ENCODE data around the gene KRTAP1-4. TPM values are rescaled to one million over a fixed set of nuclear protein-coding genes. Genes with fewer than 3 reads are reported as not detected.
A peak's percentile ranks its signal among the peaks of the same experiment; 100 is the strongest.

Gene KRTAP1-4
- total and polyA plus RNA-seq, 2 of the 4 experiments (the other 2 are of a cell fraction): not detected

GRCh38 chr17:41071606-41072360, 41.8 kb upstream of the KRTAP1-4 start:
- peak overlapping the region; percentile 60; the same call in 1 of the 3 replicates for H2BK15ac ChIP-seq (ENCODE audit: low read depth, low read length)
- H2AK9ac ChIP-seq (replicated peaks; ENCODE audit: low read depth, low read length, poor library complexity): no peak overlapping the region
- H3K4me1 ChIP-seq (ENCODE audit: control insufficient read depth, insufficient read depth, low read length): no peaks in the 10 kb centered on the region; the same call in 1 of the 2 replicates
- peak overlapping the region; percentile 41 for H3K4ac ChIP-seq (ENCODE audit: low read depth, low read length)
- H2BK120ac ChIP-seq (ENCODE audit: low read depth, low read length): peak overlapping the region; percentile 56
- H3K27ac ChIP-seq (ENCODE audit: insufficient read depth, low read length): no peak overlapping the region
- H3K56ac ChIP-seq (ENCODE audit: extremely low read depth, insufficient read depth, low read length): no peak overlapping the region
- intact Hi-C loops (cut with micrococcal nuclease): no loop called here
- H2AFZ ChIP-seq (replicated peaks; ENCODE audit: low read length, poor library complexity): peak overlapping the region; percentile 46
- H2AK5ac ChIP-seq (ENCODE audit: low read depth, low read length): peak overlapping the region; percentile 66
- peak overlapping the region; percentile 6 for H2BK5ac ChIP-seq (ENCODE audit: low read depth, low read length, poor library complexity, severe bottlenecking)
- ATAC-seq (ENCODE audit: low read depth): no peak
- peaks cover 4% of the 10 kb centered on the region; the same call in 1 of the 2 replicates for H3K9me1 ChIP-seq (ENCODE audit: insufficient read depth, low read length)
- no peaks in the 10 kb centered on the region for H3K27me3 ChIP-seq (ENCODE audit: control insufficient read depth, insufficient read depth, low read length)
- H4K8ac ChIP-seq (ENCODE audit: low read depth in 2 of 2, low read length in 2 of 2): no peak overlapping the region
- H3K23ac ChIP-seq (ENCODE audit: low read depth, low read length): no peak overlapping the region
- DNase-seq: no peak
- H3K36me3 ChIP-seq (ENCODE audit: control insufficient read depth, insufficient read depth, low read length): no peaks in the 10 kb centered on the region
- WGBS, 2 experiments (ENCODE audit: extremely low coverage in 2 of 2, insufficient read length in 1 of 2): no CpG with 5 or more reads among the region's 5 CpGs
- no peak overlapping the region for H3K9ac ChIP-seq (ENCODE audit: low read depth, low read length)
- no peak overlapping the region for H3K18ac ChIP-seq (ENCODE audit: low read depth, low read length)
- H3K79me1 ChIP-seq (ENCODE audit: low read depth in 1 of 2, low read length in 2 of 2): no peaks in the 10 kb centered on the region
- peak overlapping the region; percentile 22; the same call in 1 of the 2 replicates for H3K14ac ChIP-seq (replicated peaks; ENCODE audit: low read depth, low read length)
- BruUV-seq (replicated peaks): no TSS peak
- TF ChIP-seq NFE2L2 (IDR thresholded peaks at IDR 0.05; ENCODE audit: low read depth, low read length): no peak
- TF ChIP-seq BHLHE40 (IDR thresholded peaks at IDR 0.05; ENCODE audit: low read depth, low read length): no peak
- peak overlapping the region; percentile 42 for H2BK20ac ChIP-seq (ENCODE audit: low read depth, low read length)
- H4K5ac ChIP-seq (ENCODE audit: low read depth, low read length): no peak overlapping the region
- in situ Hi-C loops (cut with MboI; ENCODE audit: low sequenced_read_pairs): no loop called here
- ChIA-PET CTCF (no interaction called here), POLR2A (ENCODE audit: unreplicated experiment) (no interaction called here)
- H3K4me2 ChIP-seq (ENCODE audit: low read depth, low read length): no peak overlapping the region
- no peak overlapping the region for H3K4me3 ChIP-seq (ENCODE audit: insufficient read depth, low read depth, low read length)
- no peaks in the 10 kb centered on the region for H3K9me3 ChIP-seq (ENCODE audit: control insufficient read depth, insufficient read depth, low read length)
- peak overlapping the region; percentile 57 for H4K91ac ChIP-seq (ENCODE audit: insufficient read depth, low read depth, low read length)
- no peaks in the 10 kb centered on the region for H4K20me1 ChIP-seq (ENCODE audit: insufficient read depth, low read length)
- dilution Hi-C loops (cut with HindIII; ENCODE audit: low sequenced_read_pairs, unreplicated experiment): no loop called here

All from IMR-90 (cell line).